Fibroblast of lung (primary cell): Measurements from ENCODE around the gene IGSF6. TPM values are rescaled to one million over a fixed set of nuclear protein-coding genes. Genes with fewer than 3 reads are reported as not detected.

Experiments used
- DNase-seq, 2 donors: peaks; one replicate each; pipeline versions ENCODE4 v3.0.0 to v3.0.0-alpha.2; 2010; ENCODE audit warnings: low read depth in 2 of 2
- H2AFZ ChIP-seq: 2 replicates; pipeline ENCODE4 v1.5.1; 2012; ENCODE audit warnings: low read length, control low read depth, inconsistent platforms
- H3K27ac ChIP-seq: 2 replicates; pipeline ENCODE4 v1.5.1; 2011; ENCODE audit warnings: low read length, control low read depth; ENCODE audit not compliant: insufficient read depth
- H3K27me3 ChIP-seq: 2 replicates; pipeline ENCODE4 v1.5.1; 2011; ENCODE audit warnings: mild to moderate bottlenecking, low read length; ENCODE audit not compliant: control insufficient read depth, insufficient read depth
- H3K36me3 ChIP-seq: 2 replicates; pipeline ENCODE4 v1.5.1; 2011; ENCODE audit warnings: low read length; ENCODE audit not compliant: control insufficient read depth, insufficient read depth
- H3K4me1 ChIP-seq: 2 replicates; pipeline ENCODE4 v1.5.1; 2011; ENCODE audit warnings: low read length; ENCODE audit not compliant: control insufficient read depth, insufficient read depth; ENCODE audit errors: extremely low read depth
- H3K4me2 ChIP-seq: 2 replicates; pipeline ENCODE4 v1.5.1; 2011; ENCODE audit warnings: low read length, control low read depth; ENCODE audit not compliant: insufficient read depth; ENCODE audit errors: extremely low read depth
- H3K4me3 ChIP-seq, 4 experiments: fragments of 200-600 bp in 1 of 4; sonication (generic) in 1 of 4; replicated peaks in 1 of 4; 2 replicates each; pipeline ENCODE4 v1.5.1; 2011 to 2016; ENCODE audit warnings: low read length in 4 of 4, low read depth in 3 of 4, mild to moderate bottlenecking in 3 of 4, control low read depth in 2 of 4, inconsistent platforms in 1 of 4, mixed read lengths in 1 of 4; ENCODE audit not compliant: insufficient read depth in 1 of 4; ENCODE audit errors: control extremely low read depth in 1 of 4
- H3K79me2 ChIP-seq: 2 replicates; pipeline ENCODE4 v1.5.1; 2012; ENCODE audit warnings: mild to moderate bottlenecking, low read length, inconsistent platforms; ENCODE audit not compliant: control insufficient read depth, insufficient read depth
- H3K9ac ChIP-seq: 2 replicates; pipeline ENCODE4 v1.5.1; 2011; ENCODE audit warnings: mild to moderate bottlenecking, low read length, control low read depth; ENCODE audit not compliant: insufficient read depth
- H3K9me3 ChIP-seq: 2 replicates; pipeline ENCODE4 v1.5.1; 2012; ENCODE audit warnings: low read depth, low read length; ENCODE audit not compliant: control insufficient read depth, insufficient read depth
- H4K20me1 ChIP-seq: 2 replicates; pipeline ENCODE4 v1.5.1; 2011; ENCODE audit warnings: low read length; ENCODE audit not compliant: control insufficient read depth, insufficient read depth; ENCODE audit errors: extremely low read depth
- CTCF ChIP-seq, 2 donors: IDR thresholded peaks in 1 of 2; conservative IDR thresholded peaks in 1 of 2; 1 replicate in 1 of 2; 2 replicates in 1 of 2; pipeline ENCODE4 v1.5.1; 2011 to 2012; ENCODE audit warnings: low read length in 2 of 2, control low read depth in 1 of 2, inconsistent platforms in 1 of 2, low read depth in 1 of 2, mild to moderate bottlenecking in 1 of 2
- EZH2 ChIP-seq: IDR thresholded peaks from 2 replicates; pipeline ENCODE4 v1.5.1; 2012; ENCODE audit warnings: low read length, control low read depth, mild to moderate bottlenecking; ENCODE audit errors: missing control alignments
- polyA plus RNA-seq, 2 donors: library from polyadenylated mRNA; depleted of rRNA in 1 of 2; stranded (reverse) in 1 of 2; unstranded in 1 of 2; fragments of >200 nt; gene quantifications; 2 replicates each; pipeline ENCODE4 v1.2.1, GENCODE V29; 2011 to 2012; ENCODE audit warnings: missing spikeins in 1 of 2
- total RNA-seq: library from RNA; depleted of rRNA; stranded (reverse); fragments of >200 nt; gene quantifications from 2 replicates; pipeline ENCODE4 v1.2.1, GENCODE V29; 2014

IGSF6 gene
- total and polyA plus RNA-seq, 2 donors (not counting 1 experiment from before 2014, with no cell fraction given): not detected

GRCh38 chr16:21628772-21629171 is 23.6 kb downstream of the IGSF6 start:
- H3K27me3 ChIP-seq: no peaks in the 10 kb centered on the region
- no peak overlapping the region for H3K9ac ChIP-seq
- peak in 1 of 2 donors; percentile 52 for DNase-seq
- no peak overlapping the region for H2AFZ ChIP-seq
- H4K20me1 ChIP-seq: no peaks in the 10 kb centered on the region
- TF ChIP-seq EZH2 (no peak), CTCF (conservative IDR thresholded peaks at IDR 0.05 in 1 of 2, IDR thresholded peaks at IDR 0.05 in 1 of 2; ENCODE audit: low read depth in 1 of 2, low read length in 2 of 2) (no peak)
- H3K27ac ChIP-seq: peak overlapping the region; percentile 85
- H3K79me2 ChIP-seq: no peaks in the 10 kb centered on the region
- H3K4me3 ChIP-seq: no peak overlapping the region
- H3K36me3 ChIP-seq: peaks cover 7% of the 10 kb centered on the region
- H3K9me3 ChIP-seq: no peaks in the 10 kb centered on the region
- peaks cover 14% of the 10 kb centered on the region for H3K4me1 ChIP-seq
- H3K4me2 ChIP-seq: no peak overlapping the region

GRCh38 chr16:21628121-21628726 is 24.2 kb downstream of the IGSF6 start:
- Histone ChIP-seq H3K4me1 (peaks cover 14% of the 10 kb centered on the region), H3K36me3 (peaks cover 7% of the 10 kb centered on the region), H3K27me3 (no peaks in the 10 kb centered on the region), H3K9me3 (no peaks in the 10 kb centered on the region), H3K4me2 (no peak overlapping the region), H4K20me1 (no peaks in the 10 kb centered on the region), H3K79me2 (no peaks in the 10 kb centered on the region), H3K4me3 (no peak overlapping the region), H3K9ac (no peak overlapping the region), H2AFZ (no peak overlapping the region), H3K27ac (peak overlapping the region; percentile 85)
- no peak for DNase-seq
- no peak for TF ChIP-seq CTCF (conservative IDR thresholded peaks at IDR 0.05 in 1 of 2, IDR thresholded peaks at IDR 0.05 in 1 of 2; ENCODE audit: low read depth in 1 of 2, low read length in 2 of 2)
- TF ChIP-seq EZH2: no peak

- peak overlapping the region in 1 of 4 experiments; percentile 13 for H3K4me3 ChIP-seq
- H2AFZ ChIP-seq: no peak overlapping the region
- peak overlapping the region; percentile 61 for H3K4me2 ChIP-seq
- peak; percentile 77 to 83 for DNase-seq
- no peak for TF ChIP-seq CTCF (conservative IDR thresholded peaks at IDR 0.05 in 1 of 2, IDR thresholded peaks at IDR 0.05 in 1 of 2; ENCODE audit: low read depth in 1 of 2, low read length in 2 of 2)
- no peak for TF ChIP-seq EZH2
- H3K27me3 ChIP-seq: no peaks in the 10 kb centered on the region
- peaks cover 14% of the 10 kb centered on the region for H3K4me1 ChIP-seq
- no peaks in the 10 kb centered on the region for H4K20me1 ChIP-seq
- H3K9ac ChIP-seq: no peak overlapping the region
- no peaks in the 10 kb centered on the region for H3K9me3 ChIP-seq
- H3K36me3 ChIP-seq: peaks cover 7% of the 10 kb centered on the region
- H3K27ac ChIP-seq: peak overlapping the region; percentile 85
- no peaks in the 10 kb centered on the region for H3K79me2 ChIP-seq
Measured at GRCh38 chr16:21626659-21627277, 25.6 kb downstream of the IGSF6 start.
